IPS DF 6.9 (cell line): ENCODE measurements around the gene HTRA2.

Source experiments
- DNase-seq: peaks from one replicate; pipeline ENCODE4 v3.0.0-alpha.2; 2013; ENCODE audit warnings: low read depth, low spot score
- H3K27ac ChIP-seq: one replicate; pipeline ENCODE4 v1.5.1; 2013; ENCODE audit warnings: low read length, control low read depth
- H3K27me3 ChIP-seq: 2 replicates; pipeline ENCODE4 v1.6.1; 2013; ENCODE audit warnings: mild to moderate bottlenecking, low read length; ENCODE audit not compliant: control insufficient read depth, insufficient read depth
- H3K36me3 ChIP-seq: 2 replicates; pipeline ENCODE4 v1.6.1; 2013; ENCODE audit warnings: low read length; ENCODE audit not compliant: control insufficient read depth, insufficient read depth
- H3K4me1 ChIP-seq: 2 replicates; pipeline ENCODE4 v1.6.1; 2013; ENCODE audit warnings: low read length; ENCODE audit not compliant: control insufficient read depth, insufficient read depth
- H3K4me3 ChIP-seq: 2 replicates; pipeline ENCODE4 v1.5.1; 2013; ENCODE audit warnings: mild to moderate bottlenecking, low read length
- H3K9me3 ChIP-seq: 2 replicates; pipeline ENCODE4 v1.6.1; 2013; ENCODE audit warnings: low read length, inconsistent platforms; ENCODE audit not compliant: control insufficient read depth, insufficient read depth
- WGBS: extraction: QIAGEN DNeasy Blood & Tissue Kit; methylation state at CpG from one replicate; pipeline ENCODE4 v1.1.7; 2013; ENCODE audit warnings: mixed read lengths, missing lambda C conversion rate; ENCODE audit not compliant: insufficient read length, insufficient coverage; 5-methylcytosine and 5-hydroxymethylcytosine counted together

The HTRA2 gene

DNA sequence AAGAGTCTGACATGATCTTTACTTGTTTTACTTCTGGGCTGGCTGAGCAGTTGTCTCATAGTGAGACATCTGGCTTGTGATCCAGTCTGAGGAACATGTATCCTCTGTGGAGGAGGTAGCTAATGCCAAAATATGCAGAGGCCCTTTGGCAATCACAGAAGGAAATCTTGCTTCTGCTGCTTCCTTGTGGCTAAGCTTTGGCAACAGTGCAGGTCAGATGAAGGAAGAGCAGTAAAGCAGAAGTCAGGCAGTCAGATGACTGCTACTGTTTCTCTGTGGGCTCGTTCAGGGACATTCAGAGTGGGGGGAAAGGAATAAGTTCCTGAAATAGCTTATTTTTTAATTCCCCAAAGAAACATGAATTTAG, 47.1 kb downstream of the HTRA2 start:
- Histone ChIP-seq H3K27ac (no peak overlapping the region), H3K27me3 (no peaks in the 10 kb centered on the region), H3K4me3 (no peak overlapping the region), H3K4me1 (0 out of 2 replicates have a peak, but pooled peaks cover 1% of the 10 kb centered on the region), H3K9me3 (no peaks in the 10 kb centered on the region), H3K36me3 (no peaks in the 10 kb centered on the region)
- no peak for DNase-seq
- WGBS, result no CpG with 5 or more reads among the region's 1 CpG

GRCh38 chr2:74577448-74577847, 47.7 kb downstream of the HTRA2 start:
- Histone ChIP-seq H3K4me1 (0 out of 2 replicates have a peak, but pooled peaks cover 1% of the 10 kb centered on the region), H3K27me3 (no peaks in the 10 kb centered on the region), H3K36me3 (no peaks in the 10 kb centered on the region), H3K9me3 (no peaks in the 10 kb centered on the region), H3K4me3 (no peak overlapping the region), H3K27ac (no peak overlapping the region)
- WGBS, result no CpG with 5 or more reads among the region's 2 CpGs
- no peak for DNase-seq

DNA sequence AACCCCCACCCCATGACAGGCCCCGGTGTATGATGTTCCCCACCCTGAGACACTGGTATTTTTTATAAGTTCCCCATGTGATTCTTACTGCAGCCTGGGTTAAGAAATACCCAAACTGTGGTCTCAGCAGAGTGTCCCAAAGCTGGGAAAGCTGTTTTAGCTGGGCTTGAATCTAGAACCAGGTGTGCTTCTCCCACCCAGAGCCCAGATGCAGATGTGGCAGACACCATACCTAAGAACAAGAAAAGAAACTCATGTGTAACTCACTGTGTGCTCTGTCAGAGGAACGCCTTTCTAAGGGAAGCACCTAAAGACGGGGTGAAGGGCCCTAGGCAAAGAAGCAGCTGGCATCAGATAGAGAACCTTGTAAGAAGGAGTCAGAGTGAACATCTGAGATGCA, 48.7 kb downstream of the HTRA2 start:
- H3K27ac ChIP-seq, result no peak overlapping the region
- no peaks in the 10 kb centered on the region for H3K36me3 ChIP-seq
- no peaks in the 10 kb centered on the region for H3K9me3 ChIP-seq
- no peak for DNase-seq
- H3K4me3 ChIP-seq, result no peak overlapping the region
- 0 out of 2 replicates have a peak, but pooled peaks cover 1% of the 10 kb centered on the region for H3K4me1 ChIP-seq
- no CpG with 5 or more reads among the region's 3 CpGs for WGBS
- H3K27me3 ChIP-seq, result no peaks in the 10 kb centered on the region

DNA sequence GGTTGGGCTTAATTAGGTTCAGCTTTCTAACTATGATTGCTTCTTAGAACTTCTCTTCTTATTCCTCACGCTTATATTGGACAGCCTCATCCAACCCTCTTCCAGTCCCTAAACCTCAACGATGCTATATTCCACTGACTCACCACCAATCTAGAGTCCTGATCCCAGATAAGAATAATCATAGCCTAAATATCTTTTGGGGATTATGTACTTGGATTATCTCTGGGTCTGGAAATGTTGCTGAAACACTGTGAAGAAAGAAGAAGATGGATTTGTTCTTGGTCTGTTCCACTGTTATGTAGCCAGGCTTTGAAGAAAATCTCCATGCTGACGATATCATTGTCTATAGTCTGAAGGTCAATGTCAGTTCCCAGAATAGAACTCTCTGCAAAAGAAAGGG, 51.7 kb downstream of the HTRA2 start:
- H3K9me3 ChIP-seq, result no peaks in the 10 kb centered on the region
- 0 out of 2 replicates have a peak, but pooled peaks cover 1% of the 10 kb centered on the region for H3K4me1 ChIP-seq
- no peak overlapping the region for H3K27ac ChIP-seq
- H3K36me3 ChIP-seq, result no peaks in the 10 kb centered on the region
- DNase-seq, result no peak
- H3K4me3 ChIP-seq, result no peak overlapping the region
- WGBS, result no CpG with 5 or more reads among the region's 3 CpGs
- no peaks in the 10 kb centered on the region for H3K27me3 ChIP-seq

DNA sequence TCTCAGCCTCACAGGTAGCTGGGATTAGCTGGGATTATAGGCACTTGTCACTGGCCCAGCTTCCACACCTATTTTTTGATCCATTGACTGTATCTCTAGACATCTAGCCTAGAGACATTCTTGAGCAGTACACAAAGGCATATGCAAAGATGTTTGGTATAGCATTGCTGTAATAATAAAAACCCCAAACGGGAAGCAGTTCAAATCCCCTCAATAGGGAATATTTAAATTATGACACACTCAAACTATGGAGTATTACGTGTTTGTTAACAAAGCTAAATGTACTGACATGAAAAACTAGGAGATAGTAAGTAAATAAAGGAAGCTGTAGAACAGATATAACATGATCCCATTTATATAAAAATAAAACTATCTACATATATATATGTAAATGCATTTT, 52.5 kb downstream of the HTRA2 start:
- H3K4me3 ChIP-seq, result no peak overlapping the region
- no peaks in the 10 kb centered on the region for H3K36me3 ChIP-seq
- no peaks in the 10 kb centered on the region for H3K9me3 ChIP-seq
- WGBS, result no CpG with 5 or more reads among the region's 2 CpGs
- 0 out of 2 replicates have a peak, but pooled peaks cover 1% of the 10 kb centered on the region for H3K4me1 ChIP-seq
- no peak for DNase-seq
- H3K27ac ChIP-seq, result no peak overlapping the region
- H3K27me3 ChIP-seq, result no peaks in the 10 kb centered on the region
